Fibroblast of mammary gland (primary cell): ENCODE results near the gene UGT2B7.

Source experiments
- DNase-seq: peaks from one replicate; pipeline ENCODE4 v3.0.0-alpha.2; 2010; ENCODE audit warnings: low read depth
- H3K4me3 ChIP-seq: 2 replicates; pipeline ENCODE4 v1.5.1; 2011; ENCODE audit warnings: low read depth, mild to moderate bottlenecking, low read length, moderate library complexity; ENCODE audit not compliant: control insufficient read depth
- CTCF ChIP-seq: conservative IDR thresholded peaks from 2 replicates; pipeline ENCODE4 v1.5.1; 2011; ENCODE audit warnings: low read depth, low read length, inconsistent platforms; ENCODE audit not compliant: control insufficient read depth, insufficient read depth

The UGT2B7 gene

DNA sequence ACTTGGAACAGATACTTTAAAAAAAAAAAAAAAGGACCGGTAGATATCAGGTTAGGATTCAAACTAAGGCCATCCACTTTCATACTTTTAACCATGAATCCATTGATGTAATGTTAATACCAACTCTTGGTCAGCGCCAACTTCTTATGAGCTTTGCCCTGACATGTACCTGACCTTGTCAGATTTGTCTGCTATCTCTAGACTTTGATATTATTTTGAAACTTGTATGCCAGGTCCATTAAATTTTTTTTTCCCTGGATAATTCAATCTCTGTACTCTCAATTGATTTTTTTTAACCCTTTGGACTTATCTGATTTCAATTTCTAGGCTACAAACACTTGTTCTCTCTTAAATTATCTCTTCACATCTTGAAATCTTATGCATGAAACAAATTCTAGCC is 27.2 kb upstream of the UGT2B7 start:
- no peak overlapping the region for H3K4me3 ChIP-seq
- TF ChIP-seq CTCF: no peak

GRCh38 chr4:69070590-69070989 is 25.7 kb upstream of the UGT2B7 start:
- DNase-seq: no peak
- no peak for TF ChIP-seq CTCF

More for the DNA sequence above, 27.2 kb upstream of the UGT2B7 start:
- DNase-seq: no peak

GRCh38 chr4:69071286-69071685 is 25.0 kb upstream of the UGT2B7 start:
- no peak for TF ChIP-seq CTCF
- no peak overlapping the region for H3K4me3 ChIP-seq
- no peak for DNase-seq

More at GRCh38 chr4:69070590-69070989, 25.7 kb upstream of the UGT2B7 start:
- no peak overlapping the region for H3K4me3 ChIP-seq

DNA sequence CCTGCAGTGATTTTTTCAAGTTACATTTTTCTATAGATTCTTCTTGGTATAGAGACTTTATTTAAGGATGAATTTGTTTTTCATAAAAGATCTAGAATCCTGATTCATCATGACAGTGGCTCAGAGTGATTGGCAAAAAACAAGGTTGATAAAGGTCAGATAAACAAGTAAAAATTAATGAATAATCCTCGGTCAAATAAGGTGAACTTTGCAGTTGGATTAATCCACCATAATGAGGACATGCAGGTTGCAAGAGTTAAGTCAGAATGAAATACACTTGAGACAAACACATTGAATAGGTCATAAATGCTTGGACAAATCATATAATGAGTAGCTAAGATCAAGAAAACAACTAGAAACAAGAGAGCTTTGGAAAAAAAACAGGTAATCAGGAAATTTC is 22.9 kb upstream of the UGT2B7 start:
- no peak overlapping the region for H3K4me3 ChIP-seq
- no peak for TF ChIP-seq CTCF
- no peak for DNase-seq

- DNase-seq: no peak
- H3K4me3 ChIP-seq: no peak overlapping the region
- no peak for TF ChIP-seq CTCF
These were observed 21.0 kb upstream of the UGT2B7 start for GRCh38 chr4:69075061-69075792.

- TF ChIP-seq CTCF: no peak
- H3K4me3 ChIP-seq: no peak overlapping the region
- DNase-seq: no peak
These were observed 17.4 kb upstream of the UGT2B7 start for GRCh38 chr4:69078852-69079251.
